Upper lobe of left lung (tissue), 6 donors: Measurements from ENCODE around the gene GLP1R. TPM values are rescaled to one million over a fixed set of nuclear protein-coding genes. Genes with fewer than 3 reads are reported as not detected.

Experiments used
- ATAC-seq, 2 donors: fragments of 200-7000 bp; cut with Tn5 transposase; one replicate each; pipeline ENCODE4 v1.9.1; 2022; ENCODE audit warnings: mild to moderate bottlenecking in 2 of 2, moderate library complexity in 2 of 2; ENCODE audit not compliant: low FRiP score in 2 of 2
- DNase-seq, 2 donors: peaks; one replicate each; pipeline ENCODE4 v3.0.0-alpha.2; 2019 to 2020
- H3K27ac ChIP-seq, 4 donors: fragments of 200-600 bp; sonication (generic); one replicate each; pipeline ENCODE4 v1.5.1; 2016 to 2019
- H3K27me3 ChIP-seq, 4 donors: fragments of 200-600 bp; sonication (generic); one replicate each; pipeline ENCODE4 v1.5.1; 2017 to 2019
- H3K36me3 ChIP-seq, 4 donors: fragments of 200-600 bp; sonication (generic); one replicate each; pipeline ENCODE4 v1.5.1; 2016 to 2019
- H3K4me1 ChIP-seq, 4 donors: fragments of 200-600 bp; sonication (generic); one replicate each; pipeline ENCODE4 v1.5.1; 2018 to 2019
- H3K4me3 ChIP-seq, 4 donors: fragments of 200-600 bp; sonication (generic); one replicate each; pipeline ENCODE4 v1.5.1; 2017 to 2019; ENCODE audit warnings: mild to moderate bottlenecking in 2 of 4, moderate library complexity in 1 of 4
- H3K9me3 ChIP-seq, 4 donors: fragments of 200-600 bp; sonication (generic); one replicate each; pipeline ENCODE4 v1.5.1; 2018 to 2019
- EP300 ChIP-seq, 4 donors: sonication (generic); formaldehyde crosslinking; IDR thresholded peaks; one replicate each; pipeline ENCODE4 v1.5.1; 2017; ENCODE audit warnings: antibody characterized with exemption in 4 of 4, control low read depth in 2 of 4
- POLR2A ChIP-seq, 4 donors: fragments of 450-650 bp; IDR thresholded peaks; one replicate each; pipeline ENCODE4 v1.5.1; 2016 to 2017; ENCODE audit warnings: antibody characterized with exemption in 4 of 4, mild to moderate bottlenecking in 2 of 4
- POLR2AphosphoS5 ChIP-seq, 2 donors: sonication (generic); formaldehyde crosslinking; IDR thresholded peaks; one replicate each; pipeline ENCODE4 v1.5.1; 2017; ENCODE audit warnings: antibody characterized with exemption in 2 of 2
- WGBS, 2 donors: methylation state at CpG; one replicate each; pipeline ENCODE4 v1.1.5; 2017 to 2018; 5-methylcytosine and 5-hydroxymethylcytosine counted together
- total RNA-seq, 6 donors: library from RNA; depleted of rRNA in 4 of 6; stranded (reverse); fragments of >200 nt in 4 of 6; gene quantifications; one replicate each; pipeline versions ENCODE4 v1.1.0 to v1.2.1, GENCODE V29; 2016 to 2021
- TF ChIP-seq, protein P1 (sequence below), 6 experiments: fragments of 450-650 bp in 4 of 6; fragments of 200-600 bp in 2 of 6; sonication (generic) in 2 of 6; IDR thresholded peaks; one replicate each; pipeline ENCODE4 v1.5.1; 2016 to 2019; ENCODE audit warnings: antibody characterized with exemption in 6 of 6
- donor health status: DM: no; HTN: no; CAD: no; lungs with moderate emphysema.
- donor health status: DM: no; HTN: yes; CAD: no; lungs with severe emphysema.

GLP1R gene
- total RNA-seq, 6 donors from 2014 or later, result 0.09 to 0.24 TPM; not detected in 4

DNA sequence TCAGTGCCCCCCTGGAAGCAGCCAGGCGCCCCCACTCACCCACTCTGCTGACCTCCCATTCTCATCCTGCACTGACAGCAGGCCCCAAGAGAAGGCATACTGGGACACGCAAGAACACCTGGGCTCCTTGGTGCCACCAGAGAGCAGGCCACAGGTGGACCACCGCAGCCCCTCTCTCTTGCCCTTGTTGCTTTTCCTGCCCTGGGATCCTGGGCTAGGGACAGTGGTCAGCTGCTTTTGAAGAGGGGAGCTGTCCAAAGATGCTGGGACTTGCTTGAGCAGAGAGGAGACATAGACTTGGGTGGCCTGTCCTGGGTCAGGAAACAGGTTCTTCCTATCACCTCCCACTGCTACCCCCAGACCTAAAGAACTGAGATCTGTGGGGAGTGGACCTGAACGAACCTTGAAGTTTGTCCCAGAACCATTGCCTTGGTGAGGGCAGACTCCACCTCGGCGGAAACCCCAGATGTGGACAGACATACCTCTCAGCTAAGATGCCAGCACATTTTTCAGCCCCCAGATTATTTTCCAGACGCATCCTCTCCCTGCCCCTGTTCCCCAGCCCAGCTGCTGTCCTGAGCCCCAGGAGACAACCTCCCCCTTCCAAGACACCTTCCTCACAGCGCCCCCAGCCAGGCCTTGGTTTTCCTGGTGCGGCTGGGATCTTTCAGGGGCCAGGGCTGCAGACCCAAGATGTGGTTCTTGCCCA is 1.1 kb downstream of the GLP1R start:
- ATAC-seq (no peak), DNase-seq (no peak)
- H3K9me3 ChIP-seq, result no peaks in the 10 kb centered on the region
- no peak for TF ChIP-seq EP300 (IDR thresholded peaks at IDR 0.05)
- no peak for TF ChIP-seq POLR2A (IDR thresholded peaks at IDR 0.05)
- TF ChIP-seq, protein P1, sequence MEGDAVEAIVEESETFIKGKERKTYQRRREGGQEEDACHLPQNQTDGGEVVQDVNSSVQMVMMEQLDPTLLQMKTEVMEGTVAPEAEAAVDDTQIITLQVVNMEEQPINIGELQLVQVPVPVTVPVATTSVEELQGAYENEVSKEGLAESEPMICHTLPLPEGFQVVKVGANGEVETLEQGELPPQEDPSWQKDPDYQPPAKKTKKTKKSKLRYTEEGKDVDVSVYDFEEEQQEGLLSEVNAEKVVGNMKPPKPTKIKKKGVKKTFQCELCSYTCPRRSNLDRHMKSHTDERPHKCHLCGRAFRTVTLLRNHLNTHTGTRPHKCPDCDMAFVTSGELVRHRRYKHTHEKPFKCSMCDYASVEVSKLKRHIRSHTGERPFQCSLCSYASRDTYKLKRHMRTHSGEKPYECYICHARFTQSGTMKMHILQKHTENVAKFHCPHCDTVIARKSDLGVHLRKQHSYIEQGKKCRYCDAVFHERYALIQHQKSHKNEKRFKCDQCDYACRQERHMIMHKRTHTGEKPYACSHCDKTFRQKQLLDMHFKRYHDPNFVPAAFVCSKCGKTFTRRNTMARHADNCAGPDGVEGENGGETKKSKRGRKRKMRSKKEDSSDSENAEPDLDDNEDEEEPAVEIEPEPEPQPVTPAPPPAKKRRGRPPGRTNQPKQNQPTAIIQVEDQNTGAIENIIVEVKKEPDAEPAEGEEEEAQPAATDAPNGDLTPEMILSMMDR (IDR thresholded peaks at IDR 0.05), result no peak
- TF ChIP-seq POLR2AphosphoS5 (IDR thresholded peaks at IDR 0.05), result no peak
- no peak overlapping the region for H3K27ac ChIP-seq
- peaks cover 0 to 19% (median 10%) of the 10 kb centered on the region in 4 donors for H3K27me3 ChIP-seq
- peaks cover 6 to 13% (median 11%) of the 10 kb centered on the region in 4 donors for H3K4me1 ChIP-seq
- no peaks in the 10 kb centered on the region for H3K36me3 ChIP-seq
- H3K4me3 ChIP-seq, result no peak overlapping the region
- WGBS, 2 donors, result 84 to 90% methylated on average over 6 to 9 of the region's 9 CpGs

DNA sequence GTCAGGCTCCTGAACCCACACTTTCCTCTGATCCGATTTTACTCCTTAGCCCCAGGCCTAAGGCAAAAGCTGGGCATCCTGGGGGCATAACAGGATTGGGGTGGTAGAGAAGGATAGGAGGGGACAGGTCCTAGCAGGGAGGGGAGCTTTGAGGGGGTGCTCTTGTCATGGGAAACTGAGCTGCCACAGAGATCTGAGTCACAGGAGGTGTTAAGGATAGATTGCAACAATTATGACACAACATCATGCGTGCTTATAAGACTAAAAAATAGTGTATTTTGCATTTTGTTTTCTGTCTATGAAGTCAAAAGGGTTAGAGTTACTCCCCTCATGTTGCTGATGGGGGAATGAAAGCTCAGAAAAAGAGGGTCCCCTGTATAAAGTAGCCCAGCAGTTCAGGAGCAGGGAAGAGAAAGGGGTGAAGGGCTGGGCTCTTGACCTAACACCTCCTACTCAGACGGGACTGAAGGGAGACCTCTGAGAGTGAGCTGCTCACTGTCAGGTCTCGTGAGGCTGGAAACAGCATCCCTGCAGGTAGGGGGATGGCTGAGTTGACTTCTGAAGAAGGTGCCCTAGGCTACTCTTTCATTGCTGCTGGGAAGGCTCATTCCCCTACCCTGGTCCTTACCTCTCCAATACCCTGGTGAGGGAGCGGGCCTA is 2.0 kb downstream of the GLP1R start:
- Histone ChIP-seq H3K4me3 (no peak overlapping the region), H3K9me3 (no peaks in the 10 kb centered on the region), H3K36me3 (no peaks in the 10 kb centered on the region), H3K27ac (no peak overlapping the region), H3K27me3 (peaks cover 0 to 19% (median 10%) of the 10 kb centered on the region in 4 donors), H3K4me1 (peaks cover 6 to 13% (median 11%) of the 10 kb centered on the region in 4 donors)
- 87 to 89% methylated on average over 5 of the region's 5 CpGs for WGBS, 2 donors
- no peak for TF ChIP-seq EP300 (IDR thresholded peaks at IDR 0.05)
- no peak for TF ChIP-seq POLR2A (IDR thresholded peaks at IDR 0.05)
- TF ChIP-seq POLR2AphosphoS5 (IDR thresholded peaks at IDR 0.05), result no peak
- TF ChIP-seq, protein P1 (IDR thresholded peaks at IDR 0.05), result no peak
- ATAC-seq, result no peak
- peak in 1 of 2 donors; percentile 0 for DNase-seq

DNA sequence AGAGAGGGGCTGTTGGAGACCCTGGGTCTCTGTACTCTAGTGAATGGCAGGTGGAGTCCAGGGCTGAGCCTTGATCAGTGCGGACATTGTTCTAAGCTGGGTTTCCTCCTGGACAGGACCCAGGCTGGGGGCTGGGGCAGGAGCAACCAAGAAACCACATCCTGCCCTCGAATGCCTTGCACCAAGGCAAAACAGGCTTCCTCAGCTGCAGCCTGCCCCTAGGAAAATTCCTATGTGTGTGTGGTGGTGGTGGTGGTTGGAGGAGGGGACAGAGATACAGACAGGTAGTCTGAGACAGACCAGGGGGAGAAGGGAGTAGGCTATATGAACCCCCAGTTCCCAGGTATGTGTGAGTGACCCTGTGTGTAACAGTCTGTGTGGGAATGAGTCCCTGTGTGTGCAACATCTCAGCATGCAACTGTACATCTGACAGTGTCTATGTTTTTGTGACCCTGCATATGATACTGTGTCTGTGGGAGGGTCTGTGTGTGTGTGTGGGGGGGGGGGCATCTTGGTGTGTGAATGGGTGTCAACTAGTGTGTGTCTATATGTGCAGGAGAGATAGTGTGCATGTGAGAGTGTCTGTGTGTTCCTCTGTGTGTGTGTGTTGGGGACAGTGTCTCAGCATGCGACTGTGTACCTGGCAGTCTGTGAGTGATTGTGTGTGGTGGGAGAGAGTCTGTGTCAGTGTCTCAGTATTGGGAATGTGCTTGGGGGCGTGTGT is 3.0 kb downstream of the GLP1R start:
- Histone ChIP-seq H3K4me1 (peaks cover 6 to 13% (median 11%) of the 10 kb centered on the region in 4 donors), H3K27me3 (peaks cover 0 to 19% (median 10%) of the 10 kb centered on the region in 4 donors), H3K9me3 (no peaks in the 10 kb centered on the region), H3K27ac (no peak overlapping the region), H3K4me3 (no peak overlapping the region), H3K36me3 (no peaks in the 10 kb centered on the region)
- no peak for TF ChIP-seq EP300 (IDR thresholded peaks at IDR 0.05)
- no peak for TF ChIP-seq POLR2A (IDR thresholded peaks at IDR 0.05)
- TF ChIP-seq, protein P1 (IDR thresholded peaks at IDR 0.05), result no peak
- no peak for TF ChIP-seq POLR2AphosphoS5 (IDR thresholded peaks at IDR 0.05)
- WGBS, 2 donors, result 60 to 68% methylated on average over 4 of the region's 4 CpGs
- ATAC-seq (no peak), DNase-seq (peak in 1 of 2 donors; percentile 14)

DNA sequence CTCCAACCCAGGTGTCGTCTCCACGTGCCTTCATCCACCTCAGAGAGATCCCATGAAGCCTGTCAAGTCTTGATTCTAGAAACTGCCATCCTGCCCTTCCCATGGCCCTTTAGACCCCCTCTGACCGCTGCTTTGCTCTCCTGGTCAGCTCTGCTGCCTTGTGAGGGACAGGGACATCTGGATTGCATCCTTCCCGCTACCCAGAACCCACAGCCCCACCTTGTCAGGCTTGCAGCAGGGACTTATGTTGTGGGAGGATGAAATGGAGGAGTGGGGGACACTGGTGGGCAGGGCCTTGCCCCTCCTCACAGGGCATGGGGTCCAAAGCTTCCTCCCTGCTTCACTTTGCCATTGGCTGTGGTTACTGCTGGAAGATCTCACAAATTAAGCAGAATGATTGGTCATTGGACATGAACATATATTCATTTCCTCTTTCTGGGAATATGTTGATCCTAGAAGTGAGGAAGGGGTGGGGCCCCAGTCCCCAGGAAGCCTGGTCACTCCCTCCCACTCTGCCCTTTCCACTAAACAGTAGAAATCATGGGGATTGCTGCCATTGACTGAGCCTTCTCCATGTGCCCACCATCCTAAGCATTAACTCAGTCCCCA is 4.5 kb downstream of the GLP1R start:
- H3K36me3 ChIP-seq, result no peaks in the 10 kb centered on the region
- H3K27ac ChIP-seq, result no peak overlapping the region
- no peak for DNase-seq
- ATAC-seq, result no peak
- 81 to 83% methylated on average over 4 of the region's 4 CpGs for WGBS, 2 donors
- no peaks in the 10 kb centered on the region for H3K9me3 ChIP-seq
- peaks cover 6 to 13% (median 10%) of the 10 kb centered on the region in 4 donors for H3K4me1 ChIP-seq
- H3K4me3 ChIP-seq, result no peak overlapping the region
- H3K27me3 ChIP-seq, result peaks cover 0 to 12% (median 9%) of the 10 kb centered on the region in 4 donors
- TF ChIP-seq, protein P1 (IDR thresholded peaks at IDR 0.05), result no peak
- TF ChIP-seq POLR2A (IDR thresholded peaks at IDR 0.05) (no peak), POLR2AphosphoS5 (IDR thresholded peaks at IDR 0.05) (no peak), EP300 (IDR thresholded peaks at IDR 0.05) (no peak)
